HG03097 (cell line): ENCODE results near the gene ABCB10.
A peak's percentile ranks its signal among the peaks of the same experiment; 100 is the strongest.
"Not testable (repeated sequence)": the region's sequence is repeated elsewhere in the genome, so short reads cannot be mapped to it uniquely, and the experiment has no call there.

Experiments used
- ATAC-seq: cut with Tn5 transposase; IDR thresholded peaks from one replicate; pipeline ENCODE4 v1.9.1; 2021; ENCODE audit not compliant: unreplicated experiment, low FRiP score

The ABCB10 gene

DNA sequence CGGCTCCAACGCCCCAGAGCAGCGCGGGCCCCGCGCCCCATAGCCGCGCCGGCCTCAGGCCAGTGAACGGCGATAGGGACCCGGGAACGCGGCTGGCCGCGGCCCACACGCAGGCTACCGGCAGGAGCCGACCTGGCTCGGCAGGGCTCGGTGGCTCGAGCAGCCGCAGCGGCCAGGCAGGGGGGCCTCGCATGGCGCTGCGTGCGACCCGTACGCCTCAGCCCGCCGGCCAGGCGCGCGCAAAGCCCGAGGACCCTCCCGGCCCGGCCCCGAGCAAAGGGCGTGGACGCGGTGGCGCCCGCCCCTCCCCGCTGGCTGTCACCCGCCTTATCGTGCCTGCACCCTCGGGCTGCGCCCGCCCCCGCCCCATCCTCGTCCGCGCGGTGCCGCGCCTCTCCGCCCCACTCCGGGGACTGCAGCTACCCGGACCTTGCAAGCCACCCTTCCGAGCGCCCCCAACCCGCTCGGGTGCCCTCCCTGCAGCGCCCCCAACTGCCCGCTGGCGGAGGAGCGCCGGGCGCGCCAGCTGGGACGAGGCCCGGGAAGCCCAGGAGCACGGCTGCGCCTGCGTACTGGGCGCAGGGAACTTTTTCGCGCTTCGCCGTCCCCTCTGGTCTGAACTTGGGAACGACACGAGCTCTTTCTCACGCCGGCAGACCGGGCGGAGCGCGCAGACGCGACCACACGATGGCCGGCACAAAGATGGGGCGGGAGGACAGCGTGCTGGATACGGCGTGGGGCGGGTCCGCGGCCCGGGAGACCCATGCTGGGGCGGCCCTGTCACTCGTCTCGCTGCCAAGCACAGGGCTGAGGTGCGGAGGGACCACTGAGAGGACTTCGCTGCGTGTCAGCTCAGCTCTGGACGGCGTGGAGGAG, at the start of gene ABCB10:
ABCB10 (minus strand) TSS at position 248 of the 876 bp plus-strand sequence; CDS start at position 193, 55 bp downstream.
- ATAC-seq: peak; percentile 74

DNA sequence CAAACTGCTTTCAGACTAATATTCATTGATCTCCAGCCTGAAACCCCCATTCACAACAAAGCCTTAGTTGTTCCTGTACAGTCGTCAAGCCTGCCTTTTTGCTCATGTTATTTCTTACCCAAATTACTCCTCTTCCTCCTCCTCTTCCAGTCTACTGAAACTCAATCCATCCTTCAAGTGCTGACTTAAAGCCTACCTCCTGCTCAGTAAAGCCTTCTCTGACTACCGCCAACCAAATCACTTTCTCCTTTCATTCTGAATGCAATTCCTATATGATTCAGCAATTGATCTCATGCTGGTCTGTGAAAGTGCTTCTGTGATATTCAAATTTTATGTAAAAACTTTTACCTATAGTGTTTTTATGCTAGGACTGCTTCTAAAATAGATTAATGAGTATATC, 48.9 kb upstream of the ABCB10 start:
- ATAC-seq: no peak

DNA sequence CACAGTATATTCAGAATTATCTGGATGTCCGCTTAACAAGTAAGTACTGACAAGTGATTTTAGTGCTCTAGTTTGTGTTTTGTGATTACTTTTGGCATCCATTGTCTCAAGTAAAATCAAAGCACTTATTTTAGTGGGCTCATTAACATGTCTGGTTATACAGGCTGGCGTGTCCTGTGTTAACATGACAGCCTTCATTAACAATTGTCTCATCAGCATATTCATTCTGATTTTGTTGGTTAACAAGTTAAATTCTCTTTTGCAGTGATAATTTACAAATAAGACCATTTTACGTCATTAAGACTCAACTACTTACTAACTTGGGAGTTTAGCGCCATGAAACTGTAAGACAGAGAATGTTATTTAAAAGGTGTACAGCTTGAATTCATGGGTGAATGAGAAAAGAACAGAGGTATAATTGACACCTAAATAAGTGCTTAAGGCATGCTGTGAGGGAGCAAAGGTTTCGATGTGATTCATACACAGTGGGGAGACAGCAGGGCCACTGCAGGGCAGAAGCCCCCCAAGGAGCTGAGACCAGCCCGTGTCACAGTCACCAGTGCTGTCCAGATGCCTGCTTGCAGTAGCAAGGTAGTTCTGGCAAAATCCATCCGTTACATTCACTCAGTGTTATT, 45.0 kb upstream of the ABCB10 start:
- no peak for ATAC-seq

DNA sequence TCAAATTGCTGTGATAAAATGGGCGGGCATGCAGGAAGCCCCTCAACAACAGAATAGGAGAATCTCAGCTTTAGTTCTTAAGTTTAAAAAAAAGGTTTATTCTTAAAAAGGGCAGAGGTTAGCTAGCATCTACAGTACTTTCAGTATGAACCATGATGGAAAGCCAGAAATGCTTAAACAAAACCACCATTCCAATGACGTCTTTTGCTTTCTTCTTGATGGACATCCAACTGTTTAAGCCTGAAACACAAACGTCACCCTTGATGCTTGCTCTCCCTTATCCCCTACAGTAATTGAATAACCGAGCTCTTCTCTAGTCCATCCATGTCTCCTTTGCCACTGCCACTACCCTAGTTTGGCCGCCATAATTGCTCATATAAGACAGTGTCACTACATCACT, 41.7 kb upstream of the ABCB10 start:
- ATAC-seq: no peak

DNA sequence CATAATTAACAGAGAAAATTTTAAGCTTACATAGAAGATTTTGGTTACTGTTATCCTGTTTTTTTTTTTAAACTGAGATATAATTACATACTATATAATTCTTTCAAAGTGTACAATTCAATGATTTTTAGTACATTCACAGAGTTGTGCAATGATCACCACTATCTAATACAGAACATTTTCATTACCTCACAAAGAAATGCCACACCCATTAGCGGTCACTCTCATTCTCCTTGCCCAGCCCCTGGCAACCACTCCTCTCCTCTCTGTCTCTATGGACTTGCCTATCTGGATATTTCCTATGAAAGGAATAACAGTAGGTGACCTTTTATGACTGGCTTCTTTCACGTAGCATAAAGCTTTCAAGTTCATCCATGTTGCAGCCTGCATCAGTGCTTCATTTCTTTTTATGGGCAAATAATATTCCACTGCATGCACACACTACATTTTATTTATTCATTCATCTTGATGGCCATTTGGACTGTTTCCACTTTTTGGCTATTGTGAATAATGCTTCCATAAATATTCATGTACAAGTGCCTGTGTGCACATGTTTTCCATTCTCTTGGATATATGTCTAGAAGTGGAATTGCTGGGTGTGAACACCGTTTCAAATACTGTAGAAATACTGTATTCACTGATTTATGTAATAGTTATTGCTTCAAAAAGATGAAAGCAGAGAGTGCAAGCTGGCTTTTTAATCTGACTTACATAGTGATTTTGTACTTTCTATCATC, 40.9 kb upstream of the ABCB10 start:
- ATAC-seq: no peak

DNA sequence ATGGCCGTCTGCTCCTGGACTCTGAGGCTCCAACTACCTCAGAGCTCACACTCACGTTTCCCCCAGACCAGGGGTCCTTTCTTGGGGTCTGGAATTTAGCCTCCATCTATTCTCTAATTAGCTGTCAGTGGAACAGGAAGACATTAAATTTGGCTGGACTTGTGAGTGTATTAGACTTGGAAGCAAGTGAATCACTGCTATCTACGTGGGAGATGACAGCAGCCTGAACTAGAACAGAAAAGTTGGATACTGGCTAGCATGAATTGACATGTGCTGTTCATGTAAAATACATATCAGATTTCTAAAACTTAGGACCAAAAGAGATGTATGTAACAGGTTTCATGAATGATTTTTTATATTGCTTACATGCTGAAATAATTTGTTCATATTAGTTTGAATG, 39.4 kb upstream of the ABCB10 start:
- ATAC-seq: no peak

DNA sequence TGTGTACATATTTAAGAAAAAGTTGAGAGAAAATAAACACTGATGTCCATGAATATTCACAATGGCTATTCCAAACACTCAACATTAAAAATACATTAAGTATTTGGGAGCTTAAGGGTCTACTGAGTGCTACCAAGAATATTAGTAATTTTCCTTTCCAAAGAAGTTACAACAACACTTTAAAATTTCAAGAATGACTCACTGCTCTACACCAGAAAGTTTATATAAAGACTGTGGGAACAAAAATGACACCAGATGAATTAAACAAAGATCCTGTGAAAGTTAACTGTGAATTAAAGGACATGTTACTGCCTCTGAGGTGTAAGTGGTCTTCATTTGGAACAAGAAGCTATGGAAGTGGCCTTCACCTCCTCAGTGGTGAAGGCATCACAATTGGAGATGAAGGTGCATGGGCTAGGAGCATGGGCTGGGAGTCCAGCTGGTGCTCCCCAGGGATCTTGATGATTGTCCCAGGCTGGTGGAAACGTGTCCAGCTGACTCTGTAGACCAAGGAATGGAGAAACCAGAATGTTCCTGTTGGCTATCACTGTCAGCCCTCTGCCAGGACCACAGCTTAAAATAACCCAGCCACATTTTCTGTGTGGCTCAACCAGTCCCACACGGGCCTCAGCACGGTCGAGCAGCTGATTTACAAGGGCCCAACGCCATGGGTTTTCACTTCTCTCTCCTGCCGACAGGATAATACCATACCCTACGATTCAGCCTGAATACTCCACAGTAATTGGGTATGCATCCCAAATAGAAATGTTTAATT, 38.6 kb upstream of the ABCB10 start:
- ATAC-seq: no peak

DNA sequence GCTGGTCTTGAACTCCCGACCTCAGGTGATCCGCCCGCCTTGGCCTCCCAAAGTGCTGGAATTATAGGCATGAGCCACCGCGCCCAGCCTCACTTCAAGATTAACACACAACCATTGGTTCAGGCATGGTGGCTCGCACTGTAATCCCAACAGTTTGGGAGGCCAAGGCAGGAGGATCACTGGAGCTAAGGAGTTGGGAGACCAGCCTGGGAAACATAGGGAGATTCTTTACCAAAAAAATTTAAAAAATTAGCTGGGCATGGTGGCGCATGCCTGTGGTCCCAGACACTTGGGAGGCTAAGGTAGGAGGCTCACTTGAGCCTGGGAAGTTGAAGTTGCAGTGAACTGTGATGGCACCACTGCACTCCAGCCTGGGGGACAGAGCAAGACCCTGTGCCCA, 37.4 kb upstream of the ABCB10 start:
- not testable (repeated sequence) for ATAC-seq

DNA sequence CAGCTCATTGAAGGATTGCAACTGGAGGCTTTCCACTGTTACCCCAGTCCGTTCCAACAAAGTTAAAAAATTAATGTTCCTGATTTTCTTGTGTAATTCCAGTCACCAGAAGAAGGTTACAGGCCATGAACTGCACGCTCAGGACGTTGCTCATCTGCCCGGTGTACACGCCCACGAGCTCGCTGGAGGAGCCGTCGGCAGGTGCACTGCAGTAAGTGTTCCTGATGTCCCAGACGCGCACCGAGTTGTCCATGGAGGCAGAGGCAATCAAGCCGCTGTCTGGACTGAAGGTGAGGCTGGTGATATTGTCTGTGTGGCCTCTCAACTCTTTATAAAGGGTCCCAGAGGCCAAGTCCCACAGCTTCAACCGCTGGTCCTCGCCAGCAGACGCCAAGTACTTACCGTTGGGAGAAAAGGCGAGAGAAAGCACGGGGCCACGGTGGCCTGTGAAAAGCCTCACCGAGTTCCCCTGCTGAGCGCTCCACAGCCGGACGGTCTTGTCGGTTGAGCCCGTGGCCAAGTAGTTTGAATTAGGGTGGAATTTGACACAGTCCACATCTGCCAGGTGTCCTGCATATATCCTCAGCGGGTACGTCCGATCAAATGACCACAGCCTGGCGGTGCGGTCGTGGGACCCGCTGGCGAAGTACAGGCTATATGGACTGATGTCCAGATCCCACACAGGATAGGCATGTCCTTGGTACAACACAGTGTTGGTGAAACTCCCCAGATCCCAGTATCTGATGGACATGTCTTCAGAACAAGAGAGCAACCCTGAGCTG, 35.9 kb upstream of the ABCB10 start:
- ATAC-seq: no peak

DNA sequence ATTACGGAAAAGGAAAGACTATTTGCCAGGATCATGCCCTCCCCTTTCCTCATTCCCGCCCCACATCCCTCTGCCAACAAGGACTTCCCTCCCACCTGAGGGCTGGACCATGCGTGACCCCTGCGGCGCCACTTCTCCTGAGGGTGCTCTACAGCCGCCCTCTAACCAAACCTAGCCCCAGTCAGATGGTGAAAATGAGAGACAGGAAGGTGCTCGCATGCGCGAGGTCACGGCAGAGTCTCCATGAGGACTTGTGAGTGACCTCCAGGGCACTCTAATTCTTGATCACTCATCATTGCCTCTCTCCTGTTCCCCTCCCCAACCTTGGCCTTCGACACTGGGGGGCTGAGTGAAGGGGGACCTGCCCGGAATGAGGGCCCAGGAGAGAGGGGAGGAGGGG, 35.3 kb upstream of the ABCB10 start:
- ATAC-seq: no peak

DNA sequence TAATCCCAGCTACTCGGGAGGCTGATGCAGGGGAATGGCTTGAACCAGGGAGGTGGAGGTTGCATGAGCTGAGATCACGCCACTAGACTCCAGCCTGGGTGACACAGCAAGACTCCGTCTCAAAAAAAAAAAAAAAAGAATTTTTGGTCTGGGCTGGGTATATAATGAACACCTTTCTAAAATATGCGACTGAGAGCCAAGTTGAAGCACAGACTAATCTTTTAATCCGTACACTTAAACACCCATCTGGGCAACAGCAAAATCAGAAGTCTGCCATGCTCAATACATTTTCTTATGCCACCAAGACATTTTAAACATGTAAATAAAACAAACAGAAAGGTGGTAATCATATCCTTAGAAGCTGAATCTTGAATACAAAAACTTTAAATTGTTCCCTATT, 31.6 kb upstream of the ABCB10 start:
- no peak for ATAC-seq

DNA sequence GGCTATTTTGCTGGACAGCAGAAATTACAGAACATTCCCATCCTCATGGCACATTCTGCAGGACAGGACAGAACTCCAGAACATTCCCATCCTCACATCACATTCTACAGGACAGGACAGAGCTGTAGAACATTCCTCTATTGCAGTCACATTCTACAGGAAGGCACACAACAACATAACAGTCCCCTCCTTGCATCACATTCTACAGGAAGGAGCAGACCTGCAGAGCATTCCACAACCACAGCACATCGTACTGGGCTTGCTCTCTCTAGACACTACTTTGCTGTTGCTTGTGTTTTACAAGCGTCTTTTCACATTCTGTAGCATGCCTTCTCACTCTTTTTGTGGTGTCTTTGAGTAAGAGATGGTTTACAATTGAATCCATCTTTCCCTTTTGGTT, 26.8 kb upstream of the ABCB10 start:
- no peak for ATAC-seq

DNA sequence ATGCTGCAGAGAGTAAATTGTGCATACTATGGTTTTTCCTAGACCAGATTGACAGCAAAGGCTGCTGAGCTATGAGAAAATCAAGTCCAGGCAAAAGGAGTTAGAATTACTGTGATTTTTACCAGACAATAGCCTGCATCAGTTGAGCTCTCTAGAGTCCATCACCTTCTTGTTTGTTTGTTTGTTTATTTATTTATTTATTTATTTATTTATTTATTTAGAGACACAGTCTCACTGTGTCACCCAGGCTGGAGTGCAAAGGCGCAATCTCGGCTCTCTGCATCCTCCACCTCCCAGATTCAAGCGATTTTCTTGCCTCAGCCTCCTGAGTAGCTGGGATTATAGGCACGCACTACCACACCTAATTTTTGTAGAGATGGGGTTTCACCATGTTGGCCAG, 24.2 kb upstream of the ABCB10 start:
- ATAC-seq: no peak

DNA sequence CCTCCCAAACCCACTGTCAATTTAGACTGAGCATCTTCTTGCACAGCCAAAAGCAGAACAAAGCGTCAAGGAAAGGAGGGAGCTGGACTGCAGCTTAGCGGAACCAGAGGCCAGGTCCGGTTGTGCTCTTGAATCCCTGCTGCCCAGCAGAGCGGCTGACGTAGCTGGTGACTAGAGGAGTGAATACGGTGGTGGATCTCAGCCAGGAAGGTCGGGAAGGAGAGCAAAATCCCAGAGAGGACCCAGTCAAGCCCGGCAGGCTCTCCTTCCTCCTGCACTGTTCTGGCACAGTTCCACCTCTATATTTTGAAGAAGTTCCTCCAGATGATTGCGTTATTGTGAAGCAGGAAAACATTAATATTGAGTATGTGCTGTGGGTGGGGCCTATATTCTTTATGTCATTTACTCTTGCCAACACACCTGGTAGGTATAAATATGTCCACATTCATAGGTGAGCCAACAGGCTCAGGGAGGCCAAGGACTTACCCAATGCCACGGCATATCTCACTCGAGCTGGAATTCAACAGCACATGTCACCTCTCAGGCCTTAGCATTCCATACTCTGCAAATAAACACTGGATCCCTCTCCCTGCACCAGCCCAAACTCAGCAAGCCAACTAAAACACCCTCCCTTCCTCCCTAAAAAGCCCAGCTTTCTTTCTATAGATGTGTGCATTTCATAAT, 23.6 kb upstream of the ABCB10 start:
- no peak for ATAC-seq

DNA sequence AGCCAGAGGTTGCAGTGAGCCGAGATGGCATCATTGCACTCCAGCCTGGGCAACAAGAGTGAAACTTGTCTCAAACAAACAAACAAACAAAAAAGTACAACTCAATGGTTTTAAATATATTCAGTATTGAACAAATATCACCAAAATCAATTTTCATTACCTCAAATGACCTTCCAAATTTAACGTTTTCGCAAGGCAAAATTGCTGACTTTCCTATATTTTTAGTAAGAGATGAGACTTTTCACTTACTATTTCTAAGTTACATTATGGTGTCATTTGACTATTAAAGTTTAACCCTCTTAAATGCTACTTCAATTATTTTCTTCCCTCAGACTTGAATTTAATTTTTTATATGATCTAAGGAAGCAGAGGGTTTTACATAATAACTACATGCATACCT, 23.0 kb upstream of the ABCB10 start:
- no peak for ATAC-seq

DNA sequence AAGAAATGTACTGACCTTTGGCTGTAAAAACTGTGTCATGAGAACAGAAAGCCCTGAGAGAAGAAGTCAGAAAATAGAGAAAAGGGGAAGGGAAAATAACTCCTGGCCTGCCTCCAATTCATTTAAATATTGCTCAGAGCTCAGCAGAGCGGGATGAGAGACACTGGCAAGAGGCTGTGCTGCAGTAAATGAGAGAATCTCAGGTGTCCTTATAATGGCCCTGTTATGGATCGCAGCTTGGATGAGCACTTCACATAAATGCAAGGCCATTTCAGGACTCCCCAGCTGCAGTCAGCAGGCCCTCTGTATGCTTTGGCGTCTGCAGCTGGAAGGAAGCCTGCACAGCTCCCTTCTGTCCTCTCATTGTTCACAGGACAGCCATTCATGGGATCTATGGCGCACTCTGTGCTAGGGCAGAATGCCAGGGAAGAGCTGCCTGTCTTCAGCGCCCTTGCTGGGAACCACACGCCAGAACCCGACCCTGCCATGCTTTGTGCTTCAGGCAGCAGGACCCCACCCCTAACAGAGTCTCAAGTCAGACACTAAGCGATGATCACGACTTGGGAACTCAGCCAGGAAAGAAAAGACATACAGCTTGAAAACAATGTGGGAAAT, 20.7 kb upstream of the ABCB10 start:
- ATAC-seq: no peak

DNA sequence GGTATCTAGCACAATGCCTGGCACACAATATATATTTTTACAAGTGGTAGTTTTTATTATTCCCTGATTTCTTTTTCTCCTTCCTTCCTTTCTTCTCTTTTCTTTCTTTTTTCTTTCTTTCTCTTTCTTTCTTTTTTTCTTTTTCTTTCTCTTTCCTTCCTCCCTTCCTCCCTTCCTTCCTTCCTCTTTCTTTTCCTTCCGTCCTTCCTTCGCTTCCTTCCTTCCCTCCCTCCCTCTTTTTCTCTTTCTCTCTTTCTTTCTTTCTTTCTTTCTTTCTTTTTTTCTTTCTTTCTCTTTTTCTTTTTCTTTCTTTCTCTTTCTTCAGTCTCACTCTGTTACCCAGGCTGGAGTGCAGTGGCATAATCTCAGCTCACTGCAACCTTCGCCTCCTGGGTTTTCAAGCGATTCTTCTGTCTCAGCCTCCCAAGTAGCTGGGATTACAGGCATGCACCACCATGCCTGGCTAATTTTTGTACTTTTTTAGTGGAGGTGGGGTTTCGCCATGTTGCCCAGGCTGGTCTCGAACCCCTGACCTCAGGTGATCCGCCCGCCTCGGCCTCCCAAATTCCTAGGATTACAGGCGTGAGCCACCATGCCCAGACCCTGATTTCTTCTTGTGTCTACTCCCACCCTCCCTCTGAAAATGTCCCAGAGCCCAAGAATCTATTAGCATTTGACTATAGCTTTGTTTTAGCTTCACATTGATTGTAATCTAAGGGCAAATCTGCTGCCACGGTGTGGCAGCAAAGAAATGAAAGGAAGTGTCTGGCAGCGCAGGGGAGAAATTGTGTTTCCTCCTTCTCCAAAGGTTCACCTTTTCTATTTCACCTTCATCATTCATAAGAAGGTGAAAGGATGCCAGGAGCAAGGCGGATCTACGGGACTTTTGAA, 19.9 kb upstream of the ABCB10 start:
- ATAC-seq: no peak
